GM21825 (cell line): ENCODE data around the gene PKLR.
A peak's percentile ranks its signal among the peaks of the same experiment; 100 is the strongest.
"Not testable (repeated sequence)": the region's sequence is repeated elsewhere in the genome, so short reads cannot be mapped to it uniquely, and the experiment has no call there.

ENCODE experiments used
- ATAC-seq: cut with Tn5 transposase; IDR thresholded peaks from one replicate; pipeline ENCODE4 v1.9.1; 2021; ENCODE audit warnings: mild to moderate bottlenecking, moderate library complexity; ENCODE audit not compliant: unreplicated experiment

The PKLR gene

DNA sequence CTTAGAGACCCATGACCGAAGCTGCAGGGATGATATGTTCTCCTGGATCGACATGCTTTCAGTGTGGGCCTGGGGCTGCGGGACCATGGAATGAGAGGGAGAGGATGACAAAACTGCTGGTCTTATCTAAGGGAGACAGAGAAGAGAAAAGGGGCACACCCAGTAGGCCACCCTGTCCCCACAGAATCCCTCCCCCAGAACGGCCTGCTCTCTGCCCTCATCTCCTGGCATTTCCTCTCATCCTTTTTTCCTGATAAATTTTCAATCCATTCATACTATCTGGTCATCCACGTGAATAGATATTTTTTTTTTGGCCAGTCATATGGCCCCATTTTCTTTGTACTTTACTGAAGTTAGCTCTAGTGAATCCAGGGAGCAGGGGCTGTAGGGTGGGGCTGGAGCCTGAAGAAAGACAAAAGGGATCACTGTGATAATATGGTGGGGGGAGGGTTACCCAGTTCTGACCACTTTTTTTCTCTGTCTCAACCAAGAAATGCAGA lies at the start of gene PKLR:
Gene PKLR, minus strand, starts transcription at position 97 of the 500 bp plus-strand sequence. Its CDS starts 43 bp downstream, at position 54.
- no peak for ATAC-seq

DNA sequence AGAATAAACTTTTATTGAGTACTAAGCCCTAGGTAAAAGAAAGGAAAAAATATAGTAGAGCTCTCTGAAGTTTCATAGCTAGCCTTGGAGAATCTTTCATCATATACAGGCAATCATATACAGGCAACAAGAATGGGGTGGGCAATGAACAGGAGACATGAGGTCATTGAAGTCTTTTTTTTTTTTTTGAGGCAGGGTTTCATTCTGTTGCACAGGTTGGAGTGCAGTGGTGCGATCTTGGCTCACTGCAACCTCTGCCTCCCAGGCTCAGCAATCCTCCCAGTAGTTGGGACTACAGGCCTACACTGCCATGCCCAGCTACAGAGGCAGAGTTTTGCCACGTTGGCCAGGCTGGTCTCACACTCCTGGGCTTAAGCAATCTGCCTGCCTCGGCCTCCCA lies 41.6 kb upstream of the PKLR start:
- no peak for ATAC-seq

DNA sequence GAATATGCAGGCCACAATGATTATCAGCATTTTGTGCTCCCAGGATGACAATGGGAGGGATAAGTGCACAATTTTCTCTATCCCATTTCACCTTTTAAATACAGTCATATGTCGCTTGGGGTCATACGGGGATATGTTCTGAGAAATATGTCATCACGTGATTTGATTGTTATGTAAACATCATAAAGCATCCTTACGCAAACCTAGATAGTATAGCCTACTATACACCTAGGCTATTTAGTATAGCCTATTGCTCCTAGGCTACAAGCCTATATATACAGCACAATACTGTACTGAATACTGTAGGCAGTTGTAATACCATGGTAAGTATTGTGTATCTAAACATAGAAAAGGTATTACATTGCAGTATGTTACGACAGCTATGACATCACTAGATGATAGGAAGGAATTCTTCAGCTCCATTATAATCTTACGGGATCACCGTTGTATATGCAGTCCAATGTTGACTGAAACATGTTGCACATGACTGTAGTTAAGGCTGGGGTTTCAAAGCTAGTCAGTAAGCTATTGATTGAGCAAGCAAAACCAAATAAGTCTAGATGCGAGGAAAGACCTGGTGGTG lies 38.4 kb upstream of the PKLR start:
- no peak for ATAC-seq

DNA sequence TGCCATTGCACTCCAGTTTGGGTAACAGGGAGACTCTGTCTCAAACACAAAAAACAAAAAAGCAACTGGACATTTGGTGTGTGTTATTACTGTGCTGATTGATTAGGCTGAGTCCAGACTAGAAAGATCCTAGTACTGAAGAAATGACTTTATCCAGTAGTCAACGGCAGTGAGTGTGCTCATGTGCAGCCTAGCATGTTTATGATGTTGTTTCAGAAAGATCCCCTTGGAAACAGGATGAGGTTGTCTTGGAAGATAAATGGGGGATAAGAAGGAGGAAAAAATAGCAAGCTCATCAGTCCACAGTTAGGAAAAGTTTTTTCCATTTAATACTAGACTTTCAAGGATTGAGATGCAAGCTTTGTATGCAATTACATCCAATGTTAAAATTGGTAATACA lies 33.7 kb upstream of the PKLR start:
- no peak for ATAC-seq

DNA sequence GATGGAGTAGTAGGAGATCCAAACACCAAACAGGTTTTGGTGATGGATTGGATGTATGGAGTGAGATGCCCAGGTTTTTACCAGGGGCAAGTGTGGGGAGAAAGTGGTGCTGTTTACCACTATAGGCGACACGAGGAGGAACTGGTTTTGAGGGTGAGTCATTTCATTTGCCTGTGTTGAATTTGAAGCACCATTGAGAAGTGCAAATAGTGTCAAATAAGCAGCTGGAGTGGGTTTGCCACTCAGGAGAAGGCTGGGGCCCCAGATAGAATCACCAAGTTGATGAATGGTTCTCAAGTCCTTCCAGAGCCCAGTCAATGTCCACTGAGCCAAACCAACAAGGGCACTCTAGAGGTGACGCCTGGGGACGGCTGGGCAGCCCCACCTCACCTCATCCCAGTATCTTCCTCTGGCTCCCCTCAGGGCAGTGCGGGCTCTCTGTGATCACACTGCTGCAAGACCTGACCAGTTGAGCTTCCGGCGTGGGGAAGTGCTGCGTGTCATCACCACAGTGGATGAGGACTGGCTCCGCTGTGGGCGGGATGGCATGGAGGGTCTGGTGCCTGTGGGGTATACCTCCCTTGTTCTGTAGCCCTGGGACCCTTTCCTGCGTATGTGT lies 28.9 kb upstream of the PKLR start:
- no peak for ATAC-seq

DNA sequence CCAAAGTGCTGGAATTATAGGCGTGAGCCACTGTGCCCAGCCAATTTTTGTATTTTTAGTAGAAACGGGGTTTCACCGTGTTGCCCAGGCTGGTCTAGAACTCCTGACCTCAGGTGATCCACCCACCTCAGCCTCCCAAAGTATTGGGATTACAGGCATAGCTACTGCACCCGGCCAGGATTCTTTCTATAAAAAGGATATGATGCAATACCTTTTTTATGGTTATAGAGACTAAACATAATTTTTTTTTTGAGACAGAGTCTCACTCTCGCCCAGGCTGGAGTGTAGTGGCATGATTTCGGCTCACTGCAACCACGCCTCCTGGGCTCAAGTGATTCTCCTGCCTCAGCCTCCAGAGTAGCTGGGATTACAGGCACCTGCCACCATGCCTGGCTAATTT lies 27.6 kb upstream of the PKLR start:
- not testable (repeated sequence) for ATAC-seq

DNA sequence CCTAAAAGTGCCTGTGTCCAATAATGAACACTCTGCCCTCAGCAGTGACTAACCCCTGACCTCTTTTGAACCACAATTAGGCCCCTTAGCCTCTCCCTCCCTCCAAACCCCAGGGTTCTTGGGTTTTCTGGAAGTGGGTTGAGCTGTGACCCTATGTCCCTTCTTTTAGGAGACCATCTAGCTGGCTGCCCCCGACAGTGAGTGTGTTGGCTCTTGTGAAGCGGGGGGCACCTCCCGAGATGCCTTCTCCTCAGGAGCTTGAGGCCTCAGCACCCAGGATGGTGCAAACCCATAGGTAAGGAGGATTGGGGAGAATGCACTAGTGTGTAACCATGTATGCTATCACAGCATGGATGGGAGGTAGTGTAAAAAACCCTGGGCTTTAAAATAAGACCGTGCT lies 26.7 kb upstream of the PKLR start:
- no peak for ATAC-seq

DNA sequence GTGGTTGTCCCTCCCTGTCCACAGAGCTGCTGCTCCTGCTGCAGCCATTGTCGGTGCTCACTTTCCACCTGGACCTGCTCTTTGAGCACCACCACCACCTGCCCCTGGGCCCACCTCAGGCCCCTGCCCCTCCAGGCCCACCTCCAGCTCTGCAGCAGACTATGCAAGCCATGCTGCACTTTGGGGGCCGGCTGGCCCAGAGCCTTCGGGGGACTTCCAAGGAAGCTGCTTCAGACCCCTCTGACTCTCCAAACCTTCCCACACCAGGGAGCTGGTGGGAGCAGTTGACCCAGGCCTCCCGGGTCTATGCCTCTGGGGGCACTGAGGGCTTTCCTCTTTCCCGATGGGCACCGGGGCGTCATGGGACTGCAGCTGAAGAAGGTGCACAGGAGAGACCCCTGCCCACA lies 25.4 kb upstream of the PKLR start:
- no peak for ATAC-seq

DNA sequence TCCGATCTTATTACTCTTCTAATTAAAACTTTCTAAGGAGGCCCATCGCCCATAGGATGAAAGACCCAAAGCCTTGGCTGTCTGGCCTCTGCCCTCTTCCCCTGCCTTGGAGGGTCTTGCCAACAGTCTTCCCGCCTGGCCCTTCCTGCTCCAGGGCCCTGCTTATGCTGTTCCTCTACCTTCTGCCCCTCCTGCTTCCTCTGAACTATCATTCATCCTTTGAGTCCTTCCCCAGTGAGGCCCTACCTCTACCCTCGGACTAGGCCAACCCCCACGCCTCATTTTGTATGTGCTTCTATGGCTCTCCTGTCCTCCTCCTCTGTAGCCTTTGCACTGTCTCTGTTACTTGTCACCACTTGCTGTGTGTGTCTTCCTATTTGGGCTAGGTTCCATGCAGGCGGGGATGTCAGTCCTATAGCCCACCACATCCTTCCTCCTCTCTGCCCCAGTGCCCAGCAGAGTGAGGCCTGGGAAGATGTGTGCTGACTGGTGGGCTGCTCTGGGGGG lies 24.8 kb upstream of the PKLR start:
- ATAC-seq, result no peak

DNA sequence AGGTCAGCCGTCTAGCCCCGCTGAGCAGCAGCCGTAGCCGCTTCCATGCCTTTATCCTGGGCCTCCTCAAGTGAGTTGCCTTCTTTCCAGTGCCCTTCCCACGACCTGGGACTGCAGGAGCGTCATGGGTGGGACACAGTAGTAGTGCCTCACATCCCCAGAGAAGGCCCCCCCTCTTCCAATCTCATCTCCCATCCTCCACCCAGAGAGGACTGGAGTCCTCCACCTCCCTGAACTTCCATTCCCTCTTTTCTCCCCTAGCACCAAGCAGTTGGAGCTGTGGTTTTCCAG lies 24.3 kb upstream of the PKLR start:
- no peak for ATAC-seq

DNA sequence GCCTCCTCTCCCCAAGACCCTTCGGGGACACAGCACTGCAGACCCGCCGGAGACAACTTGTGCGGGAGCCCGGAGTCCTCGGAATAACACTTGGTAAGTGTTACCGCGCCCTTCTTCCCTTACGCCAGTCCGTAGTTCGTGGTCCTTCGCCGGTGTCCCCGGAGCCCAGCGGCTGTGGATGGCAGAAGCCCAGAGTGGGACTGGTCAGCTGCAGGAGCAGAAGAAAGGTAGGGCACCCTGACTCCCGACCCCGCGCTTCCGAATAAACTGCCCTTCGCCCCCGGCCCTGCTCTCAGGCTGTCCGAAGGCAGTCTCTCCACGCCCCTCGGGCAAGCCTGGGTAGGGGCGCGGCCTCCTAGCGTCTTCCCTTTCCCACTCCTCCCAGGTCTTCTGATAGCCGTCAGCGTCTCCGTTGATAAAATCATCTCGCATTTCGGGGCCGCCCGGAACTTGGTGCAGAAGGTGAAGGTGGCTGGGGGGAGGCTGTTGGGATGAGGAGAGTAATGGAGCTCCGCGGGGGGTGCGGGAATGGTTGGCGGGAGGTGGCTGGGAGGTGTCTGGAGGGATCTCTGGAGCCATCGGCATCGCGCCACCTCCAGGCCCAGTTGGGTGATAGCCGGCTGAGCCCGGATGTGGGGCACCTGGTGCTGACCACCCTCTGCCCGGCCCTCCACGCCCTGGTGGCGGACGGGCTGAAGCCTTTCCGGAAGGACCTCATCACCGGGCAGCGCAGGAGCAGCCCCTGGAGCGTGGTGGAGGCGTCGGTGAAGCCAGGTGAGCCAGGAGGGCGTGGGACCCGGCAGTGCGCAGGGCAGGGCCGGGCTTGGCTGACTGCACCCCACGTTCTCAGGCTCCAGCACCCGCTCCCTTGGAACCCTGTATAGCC lies 23.7 kb upstream of the PKLR start:
- ATAC-seq, result no peak

DNA sequence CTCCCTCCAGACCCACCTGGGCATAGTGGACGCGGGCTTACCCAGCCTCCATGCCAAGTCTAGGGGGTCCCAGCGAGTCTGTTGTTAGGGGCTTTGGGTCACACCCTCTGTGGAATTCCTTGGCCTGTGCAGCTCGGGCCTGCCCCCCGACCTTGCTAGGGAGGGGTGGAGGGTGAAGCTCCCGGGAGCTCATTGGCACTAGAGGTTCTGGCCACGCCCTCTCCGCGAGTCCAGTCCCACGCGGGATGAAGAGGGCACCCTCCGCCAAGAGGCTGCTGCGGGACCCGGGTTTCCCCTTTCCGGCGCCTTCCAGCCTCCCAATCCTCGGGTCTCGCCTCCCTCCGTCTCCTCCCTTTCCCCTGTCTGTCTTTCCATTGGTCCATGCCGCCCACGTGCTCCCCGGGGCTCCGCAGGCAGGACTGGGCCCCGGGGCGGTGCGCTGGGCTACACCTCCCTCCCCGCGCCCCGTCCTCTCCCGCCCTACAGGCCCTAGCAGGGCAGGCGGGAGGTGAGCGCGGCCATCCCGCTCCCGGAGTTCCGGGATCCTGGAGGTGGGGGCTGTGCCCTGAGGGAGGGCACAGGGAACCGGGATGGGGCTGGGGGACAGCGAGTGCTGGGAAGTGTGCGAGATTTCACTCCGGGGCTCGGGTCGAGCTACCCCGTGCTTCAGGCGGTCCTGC lies 22.9 kb upstream of the PKLR start:
- ATAC-seq, result peak; percentile 51

DNA sequence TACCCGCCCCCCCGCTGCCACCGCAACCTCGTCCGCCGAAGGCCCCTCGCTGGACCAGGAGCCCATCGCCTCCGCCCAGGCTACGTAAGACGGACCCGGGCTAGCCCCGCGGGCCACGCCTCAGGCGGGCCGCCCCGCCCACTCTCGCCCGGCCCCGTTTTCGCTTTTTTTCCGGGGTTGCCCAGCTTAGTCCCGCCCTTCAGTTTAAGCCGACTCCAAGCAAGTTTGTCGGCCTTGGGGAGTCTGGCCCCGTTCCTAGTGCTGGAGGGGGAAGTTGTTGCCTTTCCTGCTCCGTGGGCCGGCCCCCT lies 22.4 kb upstream of the PKLR start:
- ATAC-seq, result peak; percentile 32

DNA sequence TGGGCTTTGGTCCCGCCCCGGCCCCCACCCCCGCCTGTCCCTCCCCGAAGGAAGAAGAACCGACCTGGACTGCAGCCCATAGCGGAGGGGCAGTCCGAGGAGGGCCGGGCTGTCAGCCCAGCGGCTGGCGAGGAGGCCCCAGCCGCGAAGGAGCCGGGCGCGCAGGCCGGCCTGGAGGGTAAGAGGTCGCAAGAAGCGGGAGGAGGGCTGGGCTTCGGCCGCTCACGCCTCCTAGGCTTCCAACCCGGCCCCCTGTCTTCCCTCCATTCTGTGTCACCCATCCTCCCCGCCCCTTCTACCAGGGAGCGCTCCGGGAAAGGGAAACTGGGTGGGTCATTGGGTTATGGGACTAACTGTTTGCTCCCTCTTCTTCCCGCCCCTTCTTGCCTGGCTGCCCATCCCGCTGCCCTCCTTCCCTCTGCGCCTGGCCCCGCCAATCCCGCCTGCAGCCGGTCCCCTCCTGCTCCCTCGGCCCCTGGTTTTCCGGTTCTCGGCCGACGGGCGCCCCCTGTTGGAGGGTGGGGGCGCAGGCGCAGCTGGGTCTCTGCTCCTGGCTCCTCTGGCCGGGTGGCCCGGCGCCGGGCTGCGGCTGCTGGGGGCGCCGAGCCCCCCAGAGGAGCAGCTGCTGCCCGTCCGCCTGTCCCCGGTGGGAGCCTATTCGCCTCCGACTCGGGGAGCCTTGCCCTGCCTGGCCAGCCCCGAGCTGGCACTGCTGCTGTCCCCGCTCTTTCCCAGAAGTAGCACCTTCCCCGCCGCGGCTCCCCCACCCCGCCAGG lies 21.9 kb upstream of the PKLR start:
- ATAC-seq, result peak; percentile 29

DNA sequence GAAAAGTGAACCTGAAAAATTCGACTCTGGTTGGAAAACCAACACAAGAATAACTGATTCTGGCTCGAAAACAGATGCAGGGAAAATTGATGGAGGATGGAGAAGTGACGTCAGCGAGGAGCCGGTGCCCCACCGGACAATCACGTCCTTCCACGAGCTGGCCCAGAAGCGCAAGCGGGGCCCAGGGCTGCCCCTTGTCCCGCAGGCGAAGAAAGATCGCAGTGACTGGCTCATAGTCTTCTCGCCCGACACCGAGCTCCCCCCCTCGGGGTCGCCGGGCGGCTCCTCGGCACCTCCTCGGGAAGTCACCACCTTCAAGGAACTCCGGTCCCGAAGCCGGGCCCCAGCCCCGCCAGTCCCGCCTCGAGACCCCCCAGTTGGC lies 21.3 kb upstream of the PKLR start:
- ATAC-seq, result no peak

DNA sequence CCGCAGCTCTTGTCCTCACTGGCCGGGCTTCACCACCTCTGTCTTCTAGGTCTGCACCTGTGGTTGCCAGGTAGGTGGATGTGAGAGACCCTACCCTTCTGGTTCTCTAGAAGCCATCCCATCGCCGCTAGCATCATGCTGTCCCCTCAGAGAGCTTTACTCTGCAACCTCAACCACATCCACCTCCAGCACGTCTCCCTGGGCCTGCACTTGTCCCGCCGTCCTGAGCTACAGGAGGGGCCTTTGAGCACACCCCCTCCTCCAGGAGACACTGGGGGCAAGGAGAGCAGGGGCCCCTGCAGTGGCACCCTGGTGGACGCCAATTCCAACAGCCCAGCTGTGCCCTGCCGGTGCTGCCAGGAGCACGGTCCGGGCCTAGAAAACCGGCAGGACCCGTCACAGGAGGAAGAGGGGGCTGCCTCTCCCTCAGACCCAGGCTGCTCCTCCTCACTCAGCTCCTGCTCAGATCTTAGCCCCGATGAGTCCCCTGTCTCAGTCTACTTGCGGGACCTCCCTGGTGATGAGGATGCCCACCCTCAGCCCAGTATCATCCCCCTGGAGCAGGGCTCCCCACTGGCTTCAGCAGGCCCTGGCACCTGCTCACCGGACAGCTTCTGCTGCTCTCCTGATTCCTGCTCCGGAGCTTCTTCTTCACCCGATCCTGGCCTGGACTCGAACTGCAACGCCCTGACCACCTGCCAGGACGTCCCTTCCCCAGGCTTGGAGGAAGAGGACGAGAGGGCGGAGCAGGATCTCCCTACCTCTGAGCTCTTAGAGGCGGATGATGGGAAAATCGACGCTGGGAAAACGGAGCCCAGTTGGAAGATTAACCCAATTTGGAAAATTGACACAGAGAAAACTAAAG lies 20.6 kb upstream of the PKLR start:
- ATAC-seq, result no peak

DNA sequence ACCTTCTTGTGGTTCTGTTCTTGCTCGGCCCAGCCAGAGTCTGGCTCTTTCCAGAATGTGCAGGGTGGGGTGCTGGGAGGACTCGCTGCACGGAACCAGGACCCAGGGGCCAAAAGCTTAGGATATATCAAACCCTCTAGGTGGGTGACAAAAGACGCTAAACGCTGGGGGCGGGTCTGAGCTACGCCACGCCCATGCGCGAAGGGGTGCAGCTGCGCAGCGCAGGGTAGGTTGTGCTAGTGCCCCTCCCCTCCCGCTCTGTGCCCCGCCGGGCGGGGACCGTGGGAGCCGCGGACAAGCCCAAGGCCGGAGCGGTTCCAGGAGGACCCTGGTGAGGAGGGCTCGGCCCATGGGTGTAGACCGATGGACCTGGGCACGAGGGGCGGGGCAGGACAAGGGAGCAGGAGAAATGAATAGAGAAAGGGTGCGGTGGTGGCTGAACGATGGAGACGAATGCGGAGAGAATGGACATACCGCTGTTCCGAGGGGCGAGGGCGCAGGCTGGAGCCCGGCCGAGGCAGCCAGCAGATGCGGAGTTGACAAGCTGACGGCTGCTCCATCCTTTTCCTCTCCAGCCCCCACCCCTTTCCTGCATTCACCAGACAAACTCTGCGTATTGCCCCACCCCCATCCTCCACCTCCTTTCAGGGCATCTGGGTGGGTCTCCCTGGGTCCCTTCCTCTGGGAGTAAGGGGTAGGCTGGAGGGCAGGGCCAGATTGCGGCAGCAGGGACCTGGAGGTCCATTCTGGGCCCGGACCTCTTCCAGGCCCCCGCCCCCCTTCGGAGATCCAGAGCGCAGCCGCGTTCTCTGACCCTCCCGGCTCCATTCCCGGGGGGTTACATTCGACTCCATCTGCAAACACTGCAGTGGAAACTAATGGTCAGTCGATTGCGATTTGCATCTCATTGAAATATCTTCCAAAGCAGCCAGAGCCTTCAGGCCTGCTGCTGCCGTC lies 19.7 kb upstream of the PKLR start, which contains the start of gene RUSC1:
Gene RUSC1, plus strand, starts transcription at position 234 of the 957 bp plus-strand sequence. CDS start 880 bp downstream, outside the sequence.
- no peak for ATAC-seq

DNA sequence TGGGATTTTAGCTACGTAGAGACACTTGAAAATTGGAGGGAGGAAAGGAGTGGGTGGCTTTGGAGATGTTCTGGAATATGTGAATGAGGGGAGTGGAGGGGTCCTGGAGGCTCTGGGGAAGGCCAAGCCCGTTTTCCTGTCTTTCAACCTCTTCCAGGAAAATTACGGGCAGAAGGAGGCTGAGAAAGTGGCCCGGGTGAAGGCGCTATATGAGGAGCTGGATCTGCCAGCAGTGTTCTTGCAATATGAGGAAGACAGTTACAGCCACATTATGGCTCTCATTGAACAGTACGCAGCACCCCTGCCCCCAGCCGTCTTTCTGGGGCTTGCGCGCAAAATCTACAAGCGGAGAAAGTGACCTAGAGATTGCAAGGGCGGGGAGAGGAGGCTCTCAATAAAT lies 19.0 kb upstream of the PKLR start:
- ATAC-seq, result no peak

DNA sequence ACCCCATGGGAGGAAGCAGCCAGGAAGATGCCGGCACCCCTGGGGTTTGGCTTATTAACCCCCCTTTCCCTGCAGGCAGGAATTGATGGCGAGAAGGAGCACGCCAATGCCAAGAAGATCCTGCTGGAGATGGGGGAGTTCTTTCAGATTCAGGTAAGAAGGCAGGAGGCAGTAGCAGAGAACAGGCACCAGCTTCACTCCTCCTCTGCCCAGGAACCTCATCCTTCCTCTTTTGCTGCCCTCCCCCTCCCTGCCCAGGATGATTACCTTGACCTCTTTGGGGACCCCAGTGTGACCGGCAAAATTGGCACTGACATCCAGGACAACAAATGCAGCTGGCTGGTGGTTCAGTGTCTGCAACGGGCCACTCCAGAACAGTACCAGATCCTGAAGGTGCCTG lies 18.3 kb upstream of the PKLR start:
- ATAC-seq, result no peak
